HepG2 (cell line): ENCODE results near the gene C20orf144. TPM values are rescaled to one million over a fixed set of nuclear protein-coding genes. Genes with fewer than 3 reads are reported as not detected.

Experiments used
- ATAC-seq: fragments of 200-7000 bp; cut with Tn5 transposase; 3 replicates; pipeline ENCODE4 v1.9.1; 2020; ENCODE audit warnings: mild to moderate bottlenecking, moderate library complexity
- BruUV-seq: library from RNA; stranded (reverse); fragments of 400-500 nt; replicated peaks from 2 replicates; lab custom pipeline; 2021; lab: Mats Ljungman, UMichigan
- CTCF ChIA-PET: fragments of 300-600 bp; formaldehyde crosslinking; extraction: SDS; loops from one replicate; lab custom pipeline; 2021; ENCODE audit warnings: low total read pairs, inconsistent platforms, low intra/inter-chr PET ratio; lab: Yijun Ruan, JAX
- POLR2A ChIA-PET: fragments of 350-600 bp; sonication (Branson Sonifier 250); formaldehyde crosslinking; loops from one replicate; lab custom pipeline; 2020; ENCODE audit warnings: antibody characterized with exemption, inconsistent platforms; lab: Yijun Ruan, JAX
- DNase-seq: peaks from one replicate; pipeline ENCODE4 v3.0.0-alpha.2; 2015; ENCODE audit warnings: low spot score
- FAIRE-seq: peaks from 3 replicates; lab custom pipeline; 2011; peaks lifted over from hg19 to GRCh38; lab: Jason Lieb, UNC
- H2AFZ ChIP-seq: one replicate; pipeline ENCODE4 v1.6.1; 2011; ENCODE audit warnings: low read length, inconsistent platforms
- H3K27ac ChIP-seq: fragments of 300-600 bp; 3 replicates; pipeline ENCODE4 v1.8.0; 2011; ENCODE audit warnings: mixed run types, mild to moderate bottlenecking, mixed read lengths, low read length, inconsistent platforms; ENCODE audit not compliant: insufficient read depth; ENCODE audit errors: extremely low read length
- H3K27me3 ChIP-seq, 2 experiments: fragments of 200-600 bp in 1 of 2; 2 replicates in 1 of 2; 3 replicates in 1 of 2; pipeline versions ENCODE4 v1.6.0 to v1.8.0; 2011; ENCODE audit warnings: low read length in 2 of 2, mild to moderate bottlenecking in 2 of 2, moderate library complexity in 2 of 2, inconsistent platforms in 1 of 2; ENCODE audit not compliant: insufficient read depth in 2 of 2, control insufficient read depth in 1 of 2
- H3K36me3 ChIP-seq, 2 experiments: fragments of 200-600 bp in 1 of 2; replicated peaks in 1 of 2; 2 replicates in 1 of 2; 3 replicates in 1 of 2; pipeline versions ENCODE4 v1.5.1 to v1.8.0; 2011; ENCODE audit warnings: low read length in 2 of 2, inconsistent platforms in 1 of 2; ENCODE audit not compliant: insufficient read depth in 2 of 2, control insufficient read depth in 1 of 2
- H3K4me1 ChIP-seq: 2 replicates; pipeline ENCODE4 v1.5.1; 2012; ENCODE audit warnings: low read length, inconsistent platforms; ENCODE audit not compliant: insufficient read depth
- H3K4me2 ChIP-seq: 2 replicates; pipeline ENCODE4 v1.6.0; 2011; ENCODE audit warnings: low read depth, low read length, inconsistent platforms
- H3K4me3 ChIP-seq, 3 experiments: fragments of 200-600 bp in 1 of 3; sonication (generic), shearing (Covaris generic) in 1 of 3; replicated peaks in 1 of 3; 2 replicates each; pipeline ENCODE4 v1.5.1; 2011 to 2016; ENCODE audit warnings: low read length in 3 of 3, inconsistent platforms in 2 of 3, low read depth in 2 of 3, mild to moderate bottlenecking in 2 of 3, control low read depth in 1 of 3, mixed read lengths in 1 of 3; ENCODE audit not compliant: insufficient read depth in 1 of 3
- H3K79me2 ChIP-seq: one replicate; pipeline ENCODE4 v1.6.1; 2011; ENCODE audit warnings: low read length, inconsistent platforms; ENCODE audit not compliant: insufficient read depth
- H3K9ac ChIP-seq: 2 replicates; pipeline ENCODE4 v1.6.0; 2011; ENCODE audit warnings: mild to moderate bottlenecking, low read depth, low read length, inconsistent platforms; ENCODE audit not compliant: insufficient read depth
- H3K9me3 ChIP-seq: 2 replicates; pipeline ENCODE4 v1.5.1; 2012; ENCODE audit warnings: mild to moderate bottlenecking, low read length
- H4K20me1 ChIP-seq: 2 replicates; pipeline ENCODE4 v1.6.0; 2011; ENCODE audit warnings: inconsistent platforms, mild to moderate bottlenecking, low read length, moderate library complexity; ENCODE audit not compliant: insufficient read depth
- AGO2 ChIP-seq: fragments of 200-400 bp; formaldehyde crosslinking; optimal IDR thresholded peaks from 2 replicates; pipeline ENCODE3; 2017; ENCODE audit warnings: mild to moderate bottlenecking, low read depth, low read length, moderate library complexity
- ATF6 ChIP-seq: sonication (generic); formaldehyde crosslinking; conservative IDR thresholded peaks from 2 replicates; pipeline ENCODE4 v1.4.0; 2020; ENCODE audit warnings: missing genetic modification reagents
- ATM ChIP-seq: fragments of 450-650 bp; IDR thresholded peaks from 2 replicates; pipeline ENCODE4 v1.7.1; 2017; ENCODE audit warnings: mild to moderate bottlenecking, borderline replicate concordance
- FUBP1 ChIP-seq: sonication (generic); formaldehyde crosslinking; IDR thresholded peaks from 2 replicates; pipeline ENCODE4 v1.5.1; 2020; ENCODE audit warnings: missing genetic modification reagents, mild to moderate bottlenecking, borderline replicate concordance
- HNF4G ChIP-seq, 2 experiments: sonication (generic) in 1 of 2; formaldehyde crosslinking in 1 of 2; IDR thresholded peaks; 2 replicates each; pipeline versions ENCODE4 v1.4.0 to v1.6.1; 2011 to 2020; ENCODE audit warnings: borderline replicate concordance in 2 of 2, low read depth in 2 of 2, mild to moderate bottlenecking in 2 of 2, low read length in 1 of 2, missing genetic modification reagents in 1 of 2, moderate library complexity in 1 of 2
- NFKBIZ ChIP-seq: IDR thresholded peaks from 2 replicates; pipeline ENCODE4 v1.6.1; 2018; ENCODE audit warnings: missing genetic modification reagents, missing compliant biosample characterization
- POLR2A ChIP-seq, 2 experiments: IDR thresholded peaks; 2 replicates each; pipeline ENCODE4 v1.6.1; 2011; ENCODE audit warnings: low read depth in 2 of 2, low read length in 2 of 2, mild to moderate bottlenecking in 1 of 2, moderate library complexity in 1 of 2; ENCODE audit not compliant: insufficient read depth in 1 of 2
- RBFOX2 ChIP-seq: fragments of 200-400 bp; formaldehyde crosslinking; IDR thresholded peaks from 2 replicates; pipeline ENCODE4 v1.6.1; 2017; ENCODE audit warnings: low read depth, mild to moderate bottlenecking, low read length
- ZNF234 ChIP-seq: sonication (generic); formaldehyde crosslinking; conservative IDR thresholded peaks from 2 replicates; pipeline ENCODE4 v1.5.1; 2020; ENCODE audit warnings: mild to moderate bottlenecking, missing genetic modification reagents
- ZNF282 ChIP-seq: fragments of 450-650 bp; IDR thresholded peaks from 2 replicates; pipeline ENCODE4 v1.6.1; 2018; ENCODE audit not compliant: partially characterized antibody
- ZNF343 ChIP-seq: sonication (generic); formaldehyde crosslinking; IDR thresholded peaks from 2 replicates; pipeline ENCODE4 v1.4.0; 2020; ENCODE audit warnings: mild to moderate bottlenecking, missing genetic modification reagents
- ZNF431 ChIP-seq: sonication (generic); formaldehyde crosslinking; IDR thresholded peaks from 2 replicates; pipeline ENCODE4 v1.9.0; 2022; ENCODE audit warnings: missing genetic modification reagents, low read depth, mild to moderate bottlenecking, borderline replicate concordance
- ZNF652 ChIP-seq: IDR thresholded peaks from 2 replicates; pipeline ENCODE4 v1.6.1; 2016; ENCODE audit warnings: low read depth, borderline replicate concordance
- ZNF678 ChIP-seq: sonication (generic); formaldehyde crosslinking; IDR thresholded peaks from 2 replicates; pipeline ENCODE4 v1.4.0; 2020; ENCODE audit warnings: mild to moderate bottlenecking, missing genetic modification reagents
- ZNF709 ChIP-seq: sonication (generic); formaldehyde crosslinking; IDR thresholded peaks from 2 replicates; pipeline ENCODE4 v1.5.0; 2020; ENCODE audit warnings: mild to moderate bottlenecking, missing genetic modification reagents
- ZNF720 ChIP-seq: sonication (generic); formaldehyde crosslinking; IDR thresholded peaks from 2 replicates; pipeline ENCODE4 v1.4.0; 2020; ENCODE audit warnings: missing genetic modification reagents
- ZSCAN29 ChIP-seq: sonication (generic); formaldehyde crosslinking; conservative IDR thresholded peaks from 2 replicates; pipeline ENCODE4 v1.4.0; 2020; ENCODE audit warnings: mild to moderate bottlenecking, missing genetic modification reagents
- WGBS: methylation state at CpG from one replicate; pipeline ENCODE4 v1.1.6; 2017; ENCODE audit warnings: low lambda C conversion rate; 5-methylcytosine and 5-hydroxymethylcytosine counted together
- in situ Hi-C: cut with HindIII; loops from 2 replicates; pipeline ENCODE4 v1.10.0; 2017; ENCODE audit warnings: low pct_unique_long_range_greater_than_20kb; ENCODE audit not compliant: extremely low pct_ligation_motif_present
- intact Hi-C: fragments of 100-400 bp; cut with micrococcal nuclease; formaldehyde crosslinking; loops from one replicate; pipeline ENCODE4 v1.10.0; 2022; ENCODE audit not compliant: unreplicated experiment
- polyA plus RNA-seq, 8 experiments: library from polyadenylated mRNA; depleted of rRNA in 3 of 8; stranded (reverse) in 7 of 8; unstranded in 1 of 8; fragments of >200 nt; fragmentation: Illumina TruSeq in 4 of 8; extraction: Trizol in 4 of 8; gene quantifications; 2 replicates each; pipeline versions ENCODE4 v1.2.1 to v1.2.3, GENCODE V29; 2011 to 2016; ENCODE audit warnings: low read depth in 4 of 8, missing spikeins in 1 of 8, mixed read lengths in 1 of 8; ENCODE audit not compliant: insufficient read depth in 1 of 8
- total RNA-seq, 5 experiments: library from RNA; depleted of rRNA; stranded (reverse); fragments of >200 nt; fragmentation: Illumina TruSeq; extraction: Trizol; gene quantifications; 2 replicates each; pipeline ENCODE4 v1.2.3, GENCODE V29; 2016; ENCODE audit warnings: low read depth in 1 of 5

Gene C20orf144
- total and polyA plus RNA-seq, 2 of the 13 experiments (the other 11 are each of a cell fraction or from before 2014, with no cell fraction given): 0.09 to 0.16 TPM

- Histone ChIP-seq H3K79me2 (no peaks in the 10 kb centered on the region), H3K9me3 (no peaks in the 10 kb centered on the region), H3K9ac (no peak overlapping the region), H3K4me3 (no peak overlapping the region), H3K27ac (no peak overlapping the region), H3K4me1 (peaks cover 29% of the 10 kb centered on the region), H4K20me1 (no peaks in the 10 kb centered on the region)
- WGBS: 98% methylated on average over 12 of the region's 12 CpGs
- no peak for ATAC-seq
- no TSS peak for BruUV-seq
- in situ Hi-C loops: no loop called here
- FAIRE-seq: no peak
- peak; percentile 40 for TF ChIP-seq AGO2
- TF ChIP-seq ZNF343: 0 out of 2 replicates have a peak, but pooled peaks have one; percentile 9
- no peak for TF ChIP-seq ZSCAN29 (CRISPR knock-in tag)
- TF ChIP-seq RBFOX2: peak; percentile 49; the same call in 1 of the 2 replicates
- TF ChIP-seq ZNF234 (CRISPR knock-in tag): no peak
- TF ChIP-seq ZNF652 (CRISPR knock-in tag): no peak
- TF ChIP-seq FUBP1 (CRISPR knock-in tag): no peak
- TF ChIP-seq POLR2A (IDR thresholded peaks at IDR 0.05; ENCODE audit: insufficient read depth in 1 of 2, low read depth in 2 of 2, low read length in 2 of 2): 0 out of 4 replicates have a peak, but pooled peaks of 1 of the 2 experiments have one; percentile 5
- no peak for TF ChIP-seq ATM
- no peak for TF ChIP-seq ATF6
- no peak for TF ChIP-seq HNF4G (IDR thresholded peaks at IDR 0.05; ENCODE audit: borderline replicate concordance, low read depth, low read length)
- TF ChIP-seq HNF4G (CRISPR knock-in tag; IDR thresholded peaks at IDR 0.05; ENCODE audit: borderline replicate concordance, low read depth): no peak
- no peak for TF ChIP-seq ZNF431 (CRISPR knock-in tag)
- no peak for TF ChIP-seq ZNF678 (CRISPR knock-in tag)
- TF ChIP-seq NFKBIZ (CRISPR knock-in tag): no peak
- TF ChIP-seq ZNF720 (CRISPR knock-in tag): no peak
- TF ChIP-seq ZNF282: no peak
- no peak for TF ChIP-seq ZNF709 (CRISPR knock-in tag)
- TF ChIP-seq, all 625 proteins: peak for 4
- Histone ChIP-seq H3K4me2 (no peak overlapping the region), H3K36me3 (peaks cover 40 to 47% of the 10 kb centered on the region in 2 experiments), H2AFZ (no peak overlapping the region), H3K27me3 (no peaks in the 10 kb centered on the region)
- POLR2A ChIA-PET: no interaction called here
- intact Hi-C loops: no loop called here
- CTCF ChIA-PET: no interaction called here
- no peak for DNase-seq
These were observed 4.4 kb upstream of the C20orf144 start for GRCh38 chr20:33657704-33658095.
